Right ventricle myocardium superior (tissue), 1 donor: Measurements from ENCODE around the gene ZFAND2B. TPM values are rescaled to one million over a fixed set of nuclear protein-coding genes. Genes with fewer than 3 reads are reported as not detected.

Experiments used
- total RNA-seq: library from RNA; stranded (reverse); fragmentation: NEBNext Ultra II Directional; extraction: Animal tissue kit (Norgen Biotek cat#: 25700); gene quantifications from one replicate; pipeline ENCODE4 v1.2.1, GENCODE V29; 2021
- donor health status: DM: no; HTN: yes; CAD: no; lungs with severe emphysema.

ZFAND2B gene
- total RNA-seq, 1 donor from 2014 or later: 21.3 TPM

Other genes with a start within 250 kb of the ZFAND2B start
- gene CDK5R2, start 247.1 kb upstream of the ZFAND2B start, total RNA-seq: not detected
- gene FEV, start 221.6 kb upstream of the ZFAND2B start, total RNA-seq: not detected
- gene CRYBA2, start 213.4 kb upstream of the ZFAND2B start, total RNA-seq: not detected
- gene CFAP65, start 165.3 kb upstream of the ZFAND2B start, total RNA-seq: not detected
- gene IHH, start 145.9 kb upstream of the ZFAND2B start, total RNA-seq: not detected
- gene NHEJ1, start 46.0 kb upstream of the ZFAND2B start, total RNA-seq: 7.5 TPM
- 1.4 TPM for gene SLC23A3, start 36.8 kb upstream of the ZFAND2B start, total RNA-seq
- gene CNPPD1, start 29.9 kb upstream of the ZFAND2B start, total RNA-seq: 69.3 TPM
- gene RETREG2, start 28.5 kb upstream of the ZFAND2B start, total RNA-seq: 36.8 TPM
- 25.2 TPM for gene ABCB6, start 12.2 kb downstream of the ZFAND2B start, total RNA-seq
- gene ATG9A, start 22.9 kb downstream of the ZFAND2B start, total RNA-seq: 86.3 TPM
- gene ANKZF1, start 23.0 kb downstream of the ZFAND2B start, total RNA-seq: 27.3 TPM
- gene GLB1L, start 38.7 kb downstream of the ZFAND2B start, total RNA-seq: 1.4 TPM
- 16.7 TPM for gene STK16, start 38.7 kb downstream of the ZFAND2B start, total RNA-seq
- gene TUBA4B, start 46.5 kb downstream of the ZFAND2B start, total RNA-seq: not detected
- gene TUBA4A, start 47.1 kb downstream of the ZFAND2B start, total RNA-seq: 84.3 TPM
- 83.3 TPM for gene DNAJB2, start 72.6 kb downstream of the ZFAND2B start, total RNA-seq
- not detected for gene PTPRN, start 102.6 kb downstream of the ZFAND2B start, total RNA-seq
- gene RESP18, start 126.0 kb downstream of the ZFAND2B start, total RNA-seq: not detected
- 76.5 TPM for gene DNPEP, start 181.1 kb downstream of the ZFAND2B start, total RNA-seq
- gene DES, start 211.6 kb downstream of the ZFAND2B start, total RNA-seq: 12,920 TPM
- 103 TPM for gene SPEG, start 228.1 kb downstream of the ZFAND2B start, total RNA-seq